GM19452 (cell line): Measurements from ENCODE around the gene PKHD1.

Source experiments
- ATAC-seq: cut with Tn5 transposase; IDR thresholded peaks from one replicate; pipeline ENCODE4 v1.9.1; 2021; ENCODE audit not compliant: unreplicated experiment

The PKHD1 gene

DNA sequence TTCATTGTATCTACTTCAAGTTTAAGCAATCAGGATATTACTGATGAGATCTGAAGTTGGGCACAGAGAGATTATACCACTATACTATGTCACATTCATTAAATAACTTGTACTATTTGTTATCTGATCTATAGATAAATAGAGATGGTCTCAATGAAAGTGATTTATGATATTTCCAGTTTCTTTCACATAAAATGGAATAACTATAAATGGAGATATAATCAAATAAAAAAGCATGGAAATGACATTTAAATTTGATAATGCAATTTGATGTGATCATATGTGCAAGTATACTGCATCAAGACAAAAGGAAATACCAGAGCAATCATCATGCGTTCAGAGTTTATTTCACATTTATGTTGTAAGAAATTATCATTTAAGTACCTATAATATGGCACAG is 368.9 kb downstream of the PKHD1 start:
- ATAC-seq = no peak

DNA sequence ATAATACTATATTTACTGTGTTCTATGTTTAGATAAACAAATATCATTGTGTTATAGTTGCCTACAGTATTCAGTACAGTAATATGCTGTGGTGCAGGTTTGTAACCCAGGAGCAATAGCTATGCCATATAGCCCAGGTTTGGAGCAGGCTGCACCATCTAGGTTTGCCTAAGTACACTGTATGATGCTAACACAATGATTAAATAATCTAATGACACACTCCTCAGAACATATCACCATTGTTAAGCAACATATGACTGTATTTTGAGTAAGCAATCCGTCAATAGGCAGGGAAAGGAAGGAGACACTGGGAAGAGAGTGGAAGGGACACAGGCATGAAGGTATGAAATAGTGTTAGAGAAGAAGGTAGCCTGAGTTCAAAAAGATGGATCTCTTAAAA is 369.9 kb downstream of the PKHD1 start:
- ATAC-seq = no peak

DNA sequence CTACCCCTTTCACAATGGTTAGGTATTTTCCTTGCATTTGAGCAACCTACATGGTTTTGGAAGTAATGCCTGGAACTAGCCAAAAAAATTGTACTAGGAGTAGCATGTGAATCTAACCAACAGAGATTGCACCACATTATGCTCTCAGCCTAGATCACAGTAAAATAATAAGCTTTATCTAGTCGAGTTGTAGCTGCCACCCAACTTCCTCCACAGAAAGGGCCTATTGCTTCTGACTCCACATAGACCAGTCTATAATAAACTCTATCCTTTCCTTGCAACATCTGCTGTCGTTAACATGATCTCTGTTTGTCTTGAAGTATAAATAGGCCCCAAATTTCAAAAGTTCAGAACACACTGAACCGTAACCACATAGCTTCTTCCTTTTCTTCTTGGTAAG is 375.5 kb downstream of the PKHD1 start:
- no peak for ATAC-seq

DNA sequence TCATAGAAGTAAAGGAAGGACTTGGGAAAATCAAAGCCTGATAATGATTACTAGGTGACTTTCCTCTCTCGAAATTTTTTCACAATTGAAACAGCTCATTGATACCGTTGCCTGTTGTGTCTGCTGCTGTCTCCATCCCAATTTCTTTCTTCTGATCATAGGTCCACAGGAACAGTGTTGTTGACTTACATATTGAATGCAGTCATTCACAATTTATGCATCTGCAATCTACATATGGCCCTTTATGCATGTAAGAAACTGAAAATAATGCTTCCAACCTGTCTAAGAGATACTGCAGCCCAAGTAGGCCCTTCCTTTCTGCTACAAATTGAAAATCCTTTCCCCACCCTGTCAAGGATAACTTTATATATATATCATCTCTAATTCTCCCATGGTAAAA is 381.3 kb downstream of the PKHD1 start:
- no peak for ATAC-seq

DNA sequence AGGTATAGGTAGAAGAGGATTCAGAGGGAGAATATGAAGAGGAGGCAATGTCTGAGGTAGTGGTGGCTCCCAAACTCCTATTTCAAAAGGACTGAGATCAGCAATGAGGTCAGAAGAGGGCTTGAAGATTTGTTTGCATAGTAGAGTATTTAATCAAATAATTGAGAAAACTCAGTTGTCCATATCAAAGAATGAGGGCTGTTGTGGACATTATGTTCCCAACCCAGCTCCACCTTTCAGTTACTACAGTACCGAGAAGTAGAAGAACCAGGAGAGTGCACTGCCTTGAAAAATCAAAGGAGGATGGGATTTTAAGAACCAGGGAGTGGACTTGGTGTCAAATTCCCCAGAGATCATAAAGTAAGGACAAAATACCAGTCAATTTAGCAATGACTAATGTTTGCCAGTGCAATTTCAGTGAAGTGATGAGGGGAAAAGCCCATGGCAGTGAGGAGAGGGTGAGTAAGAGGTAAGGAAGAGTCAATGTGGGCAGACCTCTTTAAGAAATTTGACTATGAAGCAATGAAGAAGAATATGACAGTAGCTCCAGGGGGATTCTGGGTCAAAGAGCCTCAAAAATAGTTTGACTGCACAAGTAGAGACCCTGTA is 382.4 kb downstream of the PKHD1 start:
- no peak for ATAC-seq

DNA sequence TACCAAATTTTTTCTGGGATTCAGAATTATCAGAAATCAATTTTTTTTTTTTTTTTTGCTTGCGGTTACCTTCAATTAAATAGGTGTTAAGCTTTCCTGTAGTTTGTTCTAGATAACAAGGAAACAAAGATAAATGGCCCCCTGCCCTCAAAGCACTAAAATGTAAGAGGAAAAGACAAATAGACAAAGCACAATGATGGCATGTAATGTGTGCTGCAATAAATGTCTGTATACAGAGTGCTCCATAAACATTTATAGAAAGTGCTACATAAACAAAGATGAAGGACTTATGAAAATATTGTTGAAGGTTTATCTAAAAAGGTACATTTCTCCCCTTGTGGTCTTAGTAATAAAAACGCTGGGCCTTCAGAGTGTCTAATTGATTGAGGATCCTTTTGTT is 384.6 kb downstream of the PKHD1 start:
- ATAC-seq = no peak

DNA sequence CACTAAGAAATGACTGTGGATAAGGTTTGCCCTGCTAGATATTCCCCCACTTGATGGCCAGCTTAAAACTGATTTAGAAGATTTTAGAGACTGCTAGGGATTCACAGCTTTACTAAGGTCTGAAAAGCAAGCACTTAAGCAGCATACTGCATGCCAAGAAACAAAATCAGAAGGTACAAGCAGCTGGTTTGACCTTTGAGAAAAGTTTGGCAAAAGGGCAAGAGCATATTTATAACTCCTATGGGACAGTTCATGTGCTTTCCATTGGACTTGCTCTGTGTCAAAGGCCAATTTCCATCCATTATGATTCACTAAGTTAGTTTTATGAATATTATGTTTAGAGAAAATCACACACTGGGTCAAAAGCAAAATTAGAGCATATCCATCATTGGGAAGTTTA is 402.8 kb downstream of the PKHD1 start:
- no peak for ATAC-seq

DNA sequence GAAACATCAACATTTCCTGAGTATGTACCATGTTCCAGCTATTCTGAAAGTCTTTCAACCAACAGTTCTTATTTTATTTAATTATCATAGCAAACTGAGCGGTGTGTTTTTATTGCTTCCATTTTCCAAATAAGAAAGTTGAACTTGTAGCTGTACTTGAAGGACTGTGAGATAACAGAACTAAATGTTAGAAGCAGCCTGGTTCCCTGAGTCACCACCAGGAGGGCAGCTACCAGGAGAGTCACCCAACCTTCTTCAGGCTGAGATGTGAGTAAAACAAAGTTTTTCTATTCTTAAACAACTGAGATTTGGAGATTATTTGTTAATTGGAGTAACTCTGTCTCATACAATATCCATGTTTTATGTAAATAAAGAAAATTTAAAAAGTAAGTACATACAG is 403.4 kb downstream of the PKHD1 start:
- no peak for ATAC-seq

DNA sequence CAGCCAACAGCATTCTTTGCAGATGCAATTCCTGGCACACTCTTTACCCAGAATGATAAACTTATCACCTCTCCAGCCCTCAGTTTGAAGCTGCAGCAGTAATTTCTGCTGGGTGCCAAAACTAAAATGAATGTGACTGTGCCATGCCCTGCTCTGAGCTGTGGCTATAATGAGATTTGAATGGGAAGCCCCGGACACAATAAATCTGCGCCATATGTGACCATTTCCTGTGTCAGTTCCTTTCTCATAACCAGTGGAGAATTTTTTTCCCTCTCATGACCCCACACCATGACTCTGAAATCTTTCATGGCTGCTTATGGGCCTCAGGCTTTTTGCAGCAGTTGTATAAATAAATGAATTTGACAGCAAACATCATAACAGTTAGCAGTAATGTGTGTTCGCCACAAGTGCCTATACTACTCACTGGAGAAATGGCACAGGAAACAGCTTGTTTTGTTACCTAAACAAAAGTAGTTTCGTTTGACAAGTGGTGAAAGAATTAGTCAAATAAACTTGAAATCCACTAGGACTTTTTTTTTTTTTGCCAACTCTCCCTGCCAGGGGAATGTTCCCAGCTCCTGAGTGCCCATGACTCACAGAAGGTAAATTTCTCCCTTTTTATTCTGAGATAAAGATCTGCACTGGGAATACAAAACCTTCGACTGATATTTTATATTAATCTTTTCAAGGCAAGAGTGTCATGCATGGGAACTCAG is 408.4 kb downstream of the PKHD1 start:
- peak; percentile 78 for ATAC-seq

DNA sequence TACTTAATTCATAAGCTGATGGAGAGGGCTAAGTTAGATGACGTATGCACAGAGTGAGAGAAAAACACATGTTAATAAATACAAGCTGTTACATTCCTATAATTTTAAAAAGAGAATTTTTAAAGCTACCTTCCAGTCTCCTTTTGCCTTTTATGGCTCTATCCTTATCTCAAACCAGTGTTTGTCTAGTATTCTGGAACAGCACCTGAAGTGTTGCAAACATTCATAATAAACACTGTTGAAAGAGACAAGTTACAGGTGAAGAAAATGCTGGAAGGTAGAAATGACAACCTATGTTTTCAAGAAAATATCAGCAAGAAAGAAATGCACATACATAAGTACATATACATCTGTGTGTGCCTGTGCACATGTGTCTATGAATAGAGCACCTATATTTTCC is 409.1 kb downstream of the PKHD1 start:
- no peak for ATAC-seq

DNA sequence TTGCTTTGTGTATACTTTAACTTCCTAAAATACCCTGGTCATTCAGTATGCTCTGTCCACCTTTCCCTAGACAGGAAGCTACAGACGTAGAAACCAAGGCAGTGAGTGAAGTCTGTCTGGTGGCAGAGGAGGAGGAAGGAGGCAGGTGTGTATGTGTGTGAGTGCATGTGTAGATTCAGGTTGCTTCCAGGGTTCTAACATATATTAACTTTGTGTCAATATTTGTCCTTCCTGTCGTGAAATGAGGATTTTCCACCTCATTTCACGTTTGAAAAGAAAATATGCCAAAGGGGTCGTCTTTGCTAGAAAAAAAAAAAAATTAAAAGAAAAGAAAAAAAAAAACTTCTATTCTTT is 411.5 kb downstream of the PKHD1 start:
- ATAC-seq = no peak

DNA sequence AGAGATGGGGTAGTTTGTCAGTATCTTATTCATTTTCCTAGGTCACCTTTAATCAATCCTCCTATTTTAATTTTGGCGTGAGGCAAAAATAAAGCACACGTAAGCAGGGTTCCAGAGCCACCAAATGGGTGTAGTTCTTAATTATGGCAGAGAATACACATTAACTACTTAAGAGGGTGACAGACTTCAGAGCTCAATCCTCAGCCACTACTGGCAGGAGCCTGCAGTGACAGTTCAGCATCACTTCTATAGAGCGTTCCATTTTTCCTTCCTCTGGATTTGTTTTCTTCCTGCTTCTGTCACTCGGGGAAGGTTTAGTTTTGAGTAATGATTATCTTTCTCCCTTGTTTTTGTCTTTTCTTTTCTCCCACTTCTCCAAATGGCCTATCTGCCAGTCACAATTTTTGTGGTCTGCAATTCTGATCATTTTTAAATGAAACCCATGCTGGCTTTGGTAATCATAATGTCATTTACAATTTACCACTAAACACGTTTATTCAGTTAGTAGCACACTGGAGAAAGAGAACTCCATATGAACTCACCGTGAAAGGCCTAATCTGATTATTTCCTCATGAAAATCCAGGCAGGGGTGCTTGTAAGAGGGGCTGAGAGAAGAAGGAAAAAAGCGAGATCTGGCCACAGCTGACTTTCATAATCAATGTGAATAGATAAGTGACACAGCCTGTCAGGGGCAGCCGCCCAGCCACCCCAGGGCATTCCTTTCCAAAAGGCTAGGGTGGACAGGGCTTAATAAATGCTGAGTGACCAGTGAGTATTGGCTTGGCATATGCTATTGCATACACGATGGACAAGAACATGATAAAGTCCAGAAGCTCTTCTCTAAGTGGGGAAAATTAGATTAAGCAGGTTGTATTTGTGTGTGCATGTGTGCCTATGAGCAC is 412.1 kb downstream of the PKHD1 start:
- ATAC-seq = no peak

DNA sequence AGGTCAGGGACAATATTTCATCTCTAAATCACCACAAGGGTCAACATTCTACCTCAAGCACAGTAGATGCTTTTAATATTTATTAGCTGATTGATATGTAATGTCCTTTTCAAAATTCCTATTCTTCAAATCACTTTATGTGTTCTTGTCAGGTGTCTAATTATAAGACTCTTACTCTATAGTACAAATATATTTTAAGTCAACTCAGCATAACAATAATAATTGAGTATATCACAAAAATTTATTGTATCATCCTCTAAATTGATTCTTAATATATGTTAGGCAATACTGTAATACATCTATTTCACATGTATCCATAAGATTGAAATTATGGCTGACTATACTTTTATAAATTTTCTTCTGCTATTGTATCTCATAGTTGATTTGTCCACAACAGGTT is 423.9 kb downstream of the PKHD1 start:
- no peak for ATAC-seq

DNA sequence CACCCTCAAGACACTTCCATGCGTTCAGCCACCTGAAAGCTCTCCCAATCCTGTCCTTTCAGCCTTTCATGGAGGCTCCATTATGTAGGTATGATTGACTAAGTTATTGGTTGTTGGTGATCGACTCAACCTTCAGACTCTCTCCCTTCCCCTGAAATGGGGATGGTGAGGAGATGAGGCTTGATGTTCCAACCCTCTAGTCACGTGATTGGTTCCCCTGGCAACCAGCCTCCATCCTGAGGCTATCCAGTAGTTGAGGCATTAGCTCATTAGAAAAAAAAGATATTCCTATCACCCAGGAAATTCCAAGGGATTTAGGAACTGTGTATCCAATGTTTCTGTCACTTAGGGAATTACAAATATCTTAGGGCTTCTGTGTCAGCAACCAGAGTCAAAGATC is 426.6 kb downstream of the PKHD1 start:
- ATAC-seq = no peak

DNA sequence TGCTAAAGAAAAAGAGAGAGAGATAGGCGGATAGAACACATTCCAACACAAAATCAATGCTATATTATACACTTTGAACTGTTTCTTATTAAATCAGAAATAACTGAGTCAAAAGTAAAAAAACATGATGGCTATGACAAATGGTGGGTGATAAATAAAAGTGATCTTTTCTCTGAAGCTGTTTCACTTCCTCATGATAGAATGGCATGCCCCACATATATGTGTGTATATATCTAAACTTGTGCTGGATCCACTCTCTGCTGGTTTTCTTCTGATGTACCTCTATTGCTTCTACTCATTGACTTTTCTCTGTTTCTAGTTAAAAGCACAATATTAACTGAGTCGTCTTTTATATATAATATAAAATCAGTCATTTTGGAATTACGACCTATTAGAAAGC is 429.9 kb downstream of the PKHD1 start:
- no peak for ATAC-seq

DNA sequence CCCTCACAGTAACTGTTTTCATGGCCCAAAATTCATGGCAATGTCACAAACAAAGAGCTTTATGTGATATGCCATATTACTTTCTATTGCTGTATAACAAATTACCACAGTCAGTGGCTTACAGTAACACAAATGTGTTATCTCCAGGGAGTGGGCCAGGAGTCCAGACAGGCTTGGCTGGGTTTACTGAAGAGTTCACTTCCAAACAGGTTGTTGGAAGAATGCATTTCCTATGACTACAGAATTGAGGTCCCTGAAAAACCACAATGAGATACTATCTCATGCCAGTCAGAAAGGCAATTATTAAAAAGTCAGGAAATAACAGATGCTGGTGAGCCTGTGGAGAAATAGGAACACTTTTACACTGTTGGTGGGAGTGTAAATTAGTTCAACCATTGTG is 431.9 kb downstream of the PKHD1 start:
- ATAC-seq = no peak

DNA sequence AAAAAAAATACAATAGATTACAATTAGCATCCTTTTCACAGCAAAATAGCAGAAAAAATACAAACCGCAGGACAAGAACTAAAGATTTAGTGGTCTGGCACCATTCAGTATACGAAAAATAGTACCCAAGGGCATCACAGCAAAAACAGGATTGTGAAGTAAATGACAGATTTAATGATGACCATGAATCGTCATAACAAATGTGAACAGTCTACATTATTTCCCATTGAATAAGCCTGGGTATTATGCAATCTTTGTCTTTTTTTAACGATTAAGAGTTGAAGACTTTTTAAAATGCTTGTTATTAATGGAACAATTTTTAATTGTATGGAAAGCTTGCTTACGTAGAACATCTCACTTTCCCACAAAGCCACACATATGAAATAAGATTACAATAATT is 432.8 kb downstream of the PKHD1 start:
- ATAC-seq = no peak

DNA sequence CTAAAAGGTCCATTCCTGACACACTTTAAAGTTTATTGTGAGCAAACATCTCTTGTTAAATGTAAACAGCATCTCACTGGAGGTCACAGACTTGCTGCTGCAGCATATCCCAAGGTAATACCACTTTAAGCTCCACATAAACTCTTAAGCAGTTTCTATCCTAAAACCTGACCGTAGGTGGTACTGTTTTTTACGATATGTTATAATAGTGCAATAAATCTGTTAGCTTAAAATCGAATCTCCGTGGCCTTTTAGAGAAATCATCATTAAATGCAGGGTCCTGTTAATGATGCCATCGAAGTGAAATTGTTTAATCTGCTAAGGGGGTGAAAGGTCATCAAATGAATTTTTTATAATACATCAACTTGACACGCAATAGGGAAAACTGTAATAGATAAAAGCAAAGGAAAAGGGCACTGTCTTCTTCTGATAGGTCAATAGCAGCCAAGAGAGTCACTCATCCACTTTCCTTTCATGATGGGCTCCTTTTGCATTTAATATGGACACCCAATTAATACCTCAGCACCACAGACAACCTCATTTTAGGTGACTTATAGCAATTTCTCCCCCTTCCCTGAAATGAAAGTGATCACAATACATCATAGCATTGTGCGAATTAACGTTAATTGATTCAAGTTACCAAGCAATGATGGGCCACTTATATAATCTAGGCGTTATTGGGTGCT is 436.1 kb downstream of the PKHD1 start:
- no peak for ATAC-seq

DNA sequence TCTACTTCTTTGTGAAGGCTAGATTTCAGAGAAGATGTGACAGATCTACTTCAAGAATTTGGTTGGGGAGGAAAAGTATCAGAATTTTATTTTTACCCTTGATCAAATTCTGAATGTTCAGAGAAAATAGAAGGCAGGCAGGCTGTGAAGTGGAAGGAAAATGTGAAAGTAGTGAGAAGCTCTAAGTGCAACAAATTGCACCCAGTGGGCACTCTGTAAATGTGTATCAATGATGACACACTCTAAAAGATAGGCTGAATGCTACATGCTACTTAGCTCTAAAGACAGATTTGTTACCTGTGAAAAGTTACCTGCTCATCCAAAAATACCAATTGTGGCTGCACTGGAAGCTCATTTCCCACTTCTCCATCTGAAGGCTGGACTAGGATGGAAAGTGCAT is 438.6 kb downstream of the PKHD1 start:
- ATAC-seq = no peak

DNA sequence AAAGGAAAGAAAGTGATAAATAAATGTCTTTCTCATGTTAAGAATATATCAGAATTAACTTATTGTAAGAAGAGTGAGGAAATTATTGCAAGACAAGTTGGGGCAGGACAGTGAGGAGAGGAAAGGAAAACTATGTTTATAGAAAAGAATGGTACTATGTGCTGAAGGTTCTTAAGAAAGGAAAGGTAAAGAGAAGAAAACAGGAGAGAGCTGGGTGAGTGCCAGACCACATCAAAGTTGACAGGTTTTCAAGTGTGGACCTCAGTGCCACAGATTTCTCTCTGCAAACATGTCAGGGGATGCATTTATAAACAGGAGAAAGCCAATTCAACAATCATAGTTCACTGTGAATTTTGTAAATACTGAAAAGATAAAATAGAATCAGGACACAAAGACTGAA is 439.2 kb downstream of the PKHD1 start:
- ATAC-seq = no peak

DNA sequence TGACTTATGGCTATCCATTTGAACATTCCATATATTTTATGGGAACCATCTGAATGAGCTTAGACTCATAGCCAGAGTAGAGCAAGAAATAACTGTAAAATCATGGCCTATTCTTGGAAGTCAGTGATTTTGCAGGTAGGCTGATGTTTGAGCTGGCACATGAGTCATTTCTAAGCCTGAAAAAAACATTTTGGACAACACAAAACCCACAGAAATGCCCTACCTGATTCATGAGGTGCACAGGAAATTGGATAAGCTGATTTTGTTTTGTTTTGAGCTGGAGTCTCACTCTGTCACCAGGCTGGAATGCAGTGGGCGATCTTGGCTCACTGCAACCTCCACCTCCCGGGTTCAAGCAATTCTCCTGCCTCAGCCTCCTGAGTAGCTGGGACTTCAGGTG is 443.0 kb downstream of the PKHD1 start:
- ATAC-seq = no peak

DNA sequence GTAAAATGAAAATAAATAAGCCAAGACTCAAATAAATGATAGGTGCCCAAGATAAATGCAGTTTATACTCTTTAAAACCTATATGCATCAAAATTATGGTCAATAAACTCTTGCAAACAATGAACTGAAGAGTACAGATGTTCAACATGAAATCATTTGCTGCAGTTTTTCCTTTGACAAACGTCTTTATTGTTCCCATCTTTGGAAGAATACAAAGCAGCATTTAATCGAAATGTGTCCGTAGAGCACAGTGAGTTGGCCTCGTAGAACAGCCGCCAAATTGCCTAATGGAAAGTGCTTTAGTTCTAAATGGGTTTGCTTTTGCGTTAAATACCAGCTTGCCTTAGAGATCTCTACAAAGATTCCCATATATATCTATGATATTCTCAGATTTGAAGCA is 447.4 kb downstream of the PKHD1 start:
- ATAC-seq = no peak
